ENCODE results near the gene ZYG11B. TPM values are rescaled to one million over a fixed set of nuclear protein-coding genes. Genes with fewer than 3 reads are reported as not detected.
"Not testable (repeated sequence)": the region's sequence is repeated elsewhere in the genome, so short reads cannot be mapped to it uniquely, and the experiment has no call there.

The ZYG11B gene
- total RNA-seq, 2 experiments from 2014 or later = 10.8 to 11.1 TPM

DNA sequence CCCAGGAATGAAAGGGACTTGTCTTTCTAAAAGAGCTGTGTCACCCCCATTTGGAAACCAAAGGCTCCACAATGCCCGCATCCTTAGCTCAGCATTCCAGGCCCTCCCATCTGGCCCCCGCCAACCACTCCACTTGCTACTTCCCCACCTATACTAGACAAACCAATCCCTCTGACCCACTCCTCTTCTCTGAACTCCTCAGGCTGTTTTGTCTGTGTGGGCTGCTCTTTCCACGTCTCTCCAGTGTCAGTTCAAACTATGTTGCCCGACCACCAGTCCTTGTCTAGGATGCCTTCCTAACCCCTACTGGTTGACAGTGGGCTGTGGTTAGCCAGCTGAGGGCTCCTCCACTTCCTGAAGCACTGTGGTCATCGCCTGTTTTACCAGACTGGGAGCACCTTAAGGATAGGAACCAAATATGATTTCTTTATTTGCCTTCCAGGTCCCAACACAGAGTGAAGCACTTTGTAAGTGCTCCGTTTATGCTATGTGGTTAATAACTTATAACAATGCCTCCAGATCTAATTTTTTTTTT lies 20.1 kb upstream of the ZYG11B start:
- CTCF ChIA-PET = no interaction called here
- POLR2A ChIA-PET = no interaction called here

DNA sequence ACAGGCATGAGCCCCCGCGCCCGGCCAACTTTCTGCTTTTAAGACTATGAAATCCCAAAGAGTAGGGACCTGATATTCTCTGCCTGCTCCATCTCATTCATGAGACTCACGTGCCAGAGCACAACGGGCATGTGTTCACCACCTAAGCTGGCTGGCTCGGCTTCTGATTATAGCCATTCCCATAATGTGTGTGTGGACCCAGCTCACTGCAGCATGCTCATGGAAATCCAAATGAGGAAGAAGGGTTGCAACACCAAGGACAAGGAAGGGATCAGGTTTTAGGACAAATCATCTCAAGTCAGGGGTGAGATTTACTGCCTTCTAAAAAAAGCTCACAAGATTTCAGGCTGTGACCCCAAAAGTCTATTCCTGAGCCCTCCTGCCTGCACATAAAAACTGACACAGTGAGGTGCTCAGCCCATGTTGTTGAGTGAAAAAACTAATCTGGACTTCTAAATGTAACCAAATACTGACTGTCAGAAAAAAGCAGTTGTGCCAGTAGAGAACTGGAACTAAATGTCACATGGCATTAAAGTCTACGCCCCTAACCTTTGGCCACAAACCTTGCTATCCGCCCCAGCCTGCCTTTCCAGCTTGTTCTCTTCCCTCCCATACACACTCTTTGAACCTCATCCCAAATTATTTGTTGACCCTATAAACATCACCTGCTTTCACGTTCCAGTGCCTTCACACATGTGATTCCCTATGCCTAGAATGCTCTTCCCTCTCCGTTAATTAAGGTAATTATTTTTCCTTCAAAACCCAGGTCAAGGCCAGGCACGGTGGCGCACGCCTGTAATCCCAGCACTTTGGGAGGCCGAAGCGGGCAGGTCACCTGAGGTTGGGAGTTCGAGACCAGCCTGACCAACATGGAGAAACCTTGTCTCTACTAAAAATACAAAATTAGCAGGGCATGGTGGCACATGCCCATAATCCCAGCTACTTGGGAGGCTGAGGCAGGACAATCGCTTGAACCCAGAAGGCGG lies 19.0 kb upstream of the ZYG11B start:
- ChIA-PET CTCF (no interaction called here), POLR2A (no interaction called here)

DNA sequence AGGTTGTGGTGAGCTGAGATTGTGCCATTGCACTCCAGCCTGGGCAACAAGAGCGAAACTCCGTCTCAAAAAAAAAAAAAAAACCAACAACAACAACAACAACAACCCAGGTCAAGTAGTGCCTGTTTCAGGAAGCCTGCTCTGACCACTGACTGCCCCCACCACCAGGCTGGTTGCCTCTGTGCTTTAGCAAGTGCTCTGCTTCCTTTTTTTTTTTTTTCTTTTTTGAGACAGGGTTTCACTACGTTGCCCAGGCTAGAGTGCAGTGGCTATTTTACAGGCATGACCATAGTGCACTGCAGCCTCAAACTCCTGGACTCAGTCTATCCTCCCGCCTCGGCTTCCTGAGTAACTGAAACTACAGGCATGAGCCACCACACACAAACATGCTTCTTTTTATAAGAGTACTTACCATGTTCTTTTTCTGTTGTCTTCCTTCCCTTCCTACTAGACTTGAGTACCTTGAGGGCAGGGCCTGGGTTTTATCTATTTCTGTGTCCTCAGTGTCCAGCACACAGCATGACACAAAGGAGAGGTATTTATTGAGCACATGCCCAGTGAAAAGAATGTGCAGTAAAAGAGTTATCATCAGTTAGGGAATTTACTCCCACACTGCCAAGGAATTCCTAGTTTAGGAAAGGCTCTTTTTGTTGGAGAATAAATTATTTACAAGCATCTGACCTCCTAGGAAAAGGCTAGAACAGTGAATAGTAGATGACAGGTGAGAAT lies 18.2 kb upstream of the ZYG11B start:
- ChIA-PET POLR2A (no interaction called here), CTCF (no interaction called here)

DNA sequence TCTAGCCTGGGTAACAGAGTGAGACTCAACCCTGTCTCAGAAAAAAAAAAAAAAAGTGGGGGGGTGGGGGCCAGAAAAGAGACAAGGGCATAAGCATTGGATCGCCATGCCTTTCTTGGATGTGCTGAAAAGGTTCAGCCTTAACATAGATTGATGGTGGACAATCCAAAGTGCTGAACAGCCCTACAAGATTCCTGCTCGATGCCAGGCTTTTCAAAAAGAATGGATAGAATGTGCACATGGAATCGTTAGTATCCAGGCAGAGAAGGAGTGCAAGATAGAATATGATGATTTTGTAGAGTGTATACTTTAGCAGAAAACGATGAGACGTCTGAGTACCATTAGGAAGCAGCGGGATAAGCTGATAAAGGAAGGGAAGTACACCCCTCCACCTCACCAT lies 17.2 kb upstream of the ZYG11B start:
- POLR2A ChIA-PET = no interaction called here
- CTCF ChIA-PET = no interaction called here

DNA sequence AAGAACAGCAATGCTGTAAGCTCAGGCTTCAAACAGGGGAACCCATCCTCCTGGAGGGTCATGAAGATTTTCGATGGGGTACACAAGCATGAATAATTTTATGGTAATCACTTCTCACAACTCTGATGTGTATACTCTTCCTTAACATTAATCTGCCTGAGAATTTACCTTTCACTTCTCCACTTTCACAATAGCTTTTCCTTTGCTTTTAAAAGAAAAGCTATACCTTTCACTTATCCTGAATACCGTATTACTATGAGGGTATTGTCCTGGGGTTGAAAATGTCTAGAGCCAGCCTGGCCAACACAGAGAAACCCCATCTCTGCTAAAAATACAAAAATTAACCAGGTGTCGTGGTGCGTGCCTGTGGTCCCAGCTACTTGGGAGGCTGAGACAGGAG lies 12.7 kb upstream of the ZYG11B start:
- CTCF ChIA-PET = no interaction called here
- POLR2A ChIA-PET = no interaction called here

DNA sequence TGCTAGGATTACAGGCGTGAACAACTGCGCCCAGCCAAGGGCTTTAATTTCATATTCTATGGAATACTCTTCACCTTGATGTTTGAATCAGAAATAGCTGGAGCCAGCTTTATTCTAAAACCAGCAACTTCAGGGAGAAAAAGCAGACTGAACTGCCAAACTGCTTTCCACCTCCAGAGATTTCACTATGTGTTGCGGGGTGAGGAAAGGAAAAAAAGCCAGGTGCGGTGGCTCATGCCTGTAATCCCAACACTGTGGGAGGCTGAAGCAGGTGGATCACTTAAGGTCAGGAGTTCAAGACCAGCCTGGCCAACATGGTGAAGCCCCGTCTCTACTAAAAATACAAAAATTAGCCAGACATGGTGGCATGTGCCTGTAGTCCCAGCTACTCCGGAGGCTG lies 11.0 kb upstream of the ZYG11B start:
- POLR2A ChIA-PET = not testable (repeated sequence)
- CTCF ChIA-PET = interaction anchor here (0.6 kb wide), 1 partner anchor 93 kb away, joined by 3 read pairs; no protein-coding TSS in a partner anchor

DNA sequence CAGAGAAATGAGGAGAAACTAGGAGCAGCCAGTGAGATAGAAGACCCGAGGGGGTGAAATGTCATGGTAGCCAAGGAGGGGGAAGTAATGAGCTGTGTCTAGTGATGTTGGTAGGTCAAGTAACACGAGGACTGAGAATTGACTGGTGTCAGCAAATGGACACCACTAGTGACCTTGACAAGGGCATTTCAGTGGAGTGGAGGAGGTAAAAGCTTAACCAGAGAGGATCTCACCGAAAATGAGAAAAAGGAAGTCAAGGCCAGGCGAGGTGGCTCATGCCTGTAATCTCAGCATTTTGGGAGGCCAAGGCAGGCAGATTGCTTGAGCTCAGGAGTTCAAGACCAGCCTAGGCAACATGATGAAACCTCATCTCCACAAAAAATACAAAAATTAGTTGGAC lies 3.0 kb upstream of the ZYG11B start:
- ChIA-PET POLR2A (no interaction called here), CTCF (no interaction called here)

DNA sequence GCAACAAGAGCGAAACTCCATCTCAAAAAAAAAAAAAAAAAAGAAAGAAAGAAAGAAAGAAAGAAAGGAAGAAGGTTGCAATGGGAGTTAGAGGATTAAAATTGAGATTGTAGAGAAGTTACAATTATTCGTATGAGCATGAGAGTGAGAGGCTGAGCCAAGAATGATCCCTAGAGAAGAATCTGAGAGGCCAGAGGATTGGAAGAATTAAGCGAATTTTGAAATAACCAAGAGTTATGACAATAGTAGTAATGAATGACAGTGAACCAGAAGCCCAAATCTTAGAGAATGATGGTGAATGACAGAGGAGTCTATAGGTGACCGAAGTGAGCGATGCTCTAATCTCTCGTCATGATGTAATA lies 369 bp upstream of the ZYG11B start:
- ChIA-PET CTCF (interaction anchor here (1.2 to 1.3 kb wide), 2 partner anchors 22 kb away, joined by 3 to 4 read pairs; no protein-coding TSS in a partner anchor), POLR2A (interaction anchor here (0.6 to 1.1 kb wide), 5 partner anchors 22 to 447 kb away, joined by 3 to 5 read pairs (median 3); no protein-coding TSS in a partner anchor)

DNA sequence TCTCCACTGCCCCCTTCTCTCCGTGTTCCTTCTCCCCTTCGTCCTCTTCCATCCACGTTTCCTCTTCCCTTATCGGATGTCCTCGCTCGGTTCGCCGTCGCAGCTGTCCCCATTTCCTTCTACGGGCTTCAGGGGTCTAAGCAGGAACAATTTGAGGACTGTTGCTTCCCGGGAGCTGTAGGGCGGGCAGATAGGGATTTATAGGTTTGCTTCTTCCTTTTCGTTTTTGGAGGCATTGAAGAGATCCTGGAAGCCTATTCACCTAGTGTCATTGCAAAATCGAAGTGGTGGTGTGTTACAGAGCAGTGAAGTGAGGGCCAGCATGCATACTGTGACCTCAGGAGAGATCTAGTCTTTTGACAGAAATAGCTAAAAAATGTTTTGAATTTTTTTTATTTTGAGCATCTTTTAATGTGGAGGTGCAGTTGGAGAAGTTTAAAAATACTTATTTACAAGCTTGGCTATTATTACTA lies 897 bp downstream of the ZYG11B start:
- ChIA-PET CTCF (interaction anchor here (0.7 to 1.3 kb wide), 3 partner anchors 21 to 73 kb away, joined by 3 read pairs; no protein-coding TSS in a partner anchor), POLR2A (interaction anchor here (0.7 to 1.0 kb wide), 3 partner anchors 24 to 174 kb away, joined by 3 to 4 read pairs (median 3); partner anchors contain the start of gene TUT4)

DNA sequence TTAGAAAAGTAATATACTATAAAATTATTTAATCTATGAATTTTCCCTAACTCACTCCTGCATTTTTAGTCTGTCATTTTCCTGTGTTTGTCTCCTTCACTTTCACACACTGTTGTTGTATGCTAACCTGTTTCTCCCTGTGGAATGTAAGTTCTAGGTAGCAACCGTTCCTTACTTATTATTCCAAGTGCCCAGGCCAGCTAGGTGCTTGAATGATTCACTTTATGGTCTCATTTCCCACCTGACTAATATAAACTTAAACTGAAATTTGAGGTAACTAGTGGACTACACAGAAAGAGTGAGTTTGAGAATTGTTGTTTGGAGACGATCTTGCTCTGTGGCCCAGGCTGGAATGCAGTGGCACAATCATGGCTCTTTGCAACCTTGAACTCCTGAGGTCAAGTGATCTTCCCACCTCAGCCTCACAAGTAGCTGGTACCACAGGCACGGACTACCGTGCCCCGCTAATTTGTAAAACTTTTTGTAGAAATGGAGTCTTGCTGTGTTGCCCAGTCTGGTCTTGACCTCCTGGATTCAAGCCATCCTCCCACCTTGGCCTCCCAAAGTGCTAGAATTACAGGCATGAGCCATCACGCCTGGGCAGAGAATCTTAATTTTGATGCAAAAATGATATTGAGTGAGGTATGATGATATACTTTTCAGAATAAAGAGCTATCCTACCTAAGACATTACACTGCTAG lies 1.9 kb downstream of the ZYG11B start:
- CTCF ChIA-PET = interaction anchor here (0.7 to 0.8 kb wide), 2 partner anchors 15 to 31 kb away, joined by 3 to 4 read pairs; no protein-coding TSS in a partner anchor

DNA sequence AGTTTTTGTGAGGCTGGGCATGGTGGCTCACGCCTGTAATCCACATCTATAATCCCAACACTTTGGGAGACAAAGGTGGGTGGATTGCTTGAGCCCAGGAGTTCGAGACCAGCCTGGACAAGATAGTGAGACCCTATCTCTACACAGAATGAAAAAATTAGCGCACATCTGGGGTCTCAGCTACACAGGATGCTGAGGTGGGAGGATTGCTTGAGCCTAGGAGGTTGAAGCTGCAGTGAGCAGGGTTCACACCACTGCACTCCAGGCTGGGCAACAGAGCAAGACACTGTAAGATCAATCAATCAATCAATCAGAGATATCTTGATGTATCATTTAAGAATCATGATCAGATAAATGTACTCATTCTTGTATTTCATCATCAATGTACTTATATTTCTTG lies 7.1 kb downstream of the ZYG11B start:
- ChIA-PET POLR2A (no interaction called here), CTCF (no interaction called here)

More for the DNA sequence above, 1.9 kb downstream of the ZYG11B start:
- POLR2A ChIA-PET = interaction anchor here (0.7 kb wide), 1 partner anchor 33 kb away, joined by 6 read pairs; no protein-coding TSS in a partner anchor

DNA sequence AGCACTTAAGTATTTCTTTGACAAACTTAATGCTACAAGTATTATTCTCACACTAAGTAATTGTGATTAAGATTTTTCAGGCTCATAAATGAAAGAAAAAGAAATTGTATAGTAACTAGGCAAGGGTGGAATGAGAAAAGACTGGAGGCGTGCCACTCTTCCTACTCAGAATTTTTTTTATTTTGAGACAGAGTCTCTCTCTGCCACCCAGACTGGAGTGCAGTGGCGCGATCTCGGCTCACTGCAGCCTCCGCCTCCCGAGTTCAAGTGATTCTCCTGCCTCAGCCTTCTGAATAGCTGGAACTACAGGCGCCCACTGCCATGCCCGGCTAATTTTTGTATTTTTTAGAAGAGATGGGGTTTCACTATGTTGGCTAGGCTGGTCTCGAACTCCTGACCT lies 9.1 kb downstream of the ZYG11B start:
- CTCF ChIA-PET, POLR2A ChIA-PET: not testable (repeated sequence)

DNA sequence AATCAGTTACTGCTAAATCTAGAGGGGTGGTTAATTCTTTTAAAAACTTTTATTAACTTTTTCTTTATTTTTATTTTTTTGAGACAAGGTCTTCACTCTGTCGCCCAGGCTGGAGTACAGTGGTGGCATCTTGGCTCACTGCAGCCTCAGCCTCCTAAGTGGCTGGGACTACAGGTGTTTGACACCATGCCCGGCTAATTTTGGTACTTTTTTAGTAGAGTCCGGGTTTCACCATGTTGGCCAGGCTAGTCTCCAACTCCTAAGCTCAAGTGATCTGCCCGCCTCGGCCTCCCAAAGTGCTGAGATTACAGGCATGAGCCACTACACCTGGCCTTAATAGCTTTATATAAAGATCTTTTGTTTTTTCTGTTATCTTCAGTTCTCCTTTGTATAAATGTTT lies 11.9 kb downstream of the ZYG11B start:
- POLR2A ChIA-PET = no interaction called here
- CTCF ChIA-PET = no interaction called here

DNA sequence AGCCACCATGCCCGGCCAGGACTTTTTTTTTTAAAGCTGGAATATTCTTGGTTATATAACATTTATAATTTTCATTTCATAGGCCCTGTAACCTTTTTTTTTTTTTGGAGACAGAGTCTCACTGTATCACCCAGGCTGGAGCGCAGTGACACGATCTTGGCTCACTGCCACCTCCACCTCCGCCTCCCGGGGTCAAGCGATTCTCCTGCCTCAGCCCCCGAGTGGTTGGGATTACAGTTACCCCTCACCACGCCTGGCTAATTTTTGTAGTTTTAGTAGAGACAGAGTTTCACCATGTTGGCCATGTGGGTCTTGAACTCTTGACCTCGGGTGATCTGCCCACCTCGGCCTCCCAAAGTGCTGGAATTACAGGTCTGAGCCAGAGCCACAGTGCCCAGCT lies 12.6 kb downstream of the ZYG11B start:
- ChIA-PET POLR2A (interaction anchor here (0.5 kb wide), 1 partner anchor 223 kb away, joined by 4 read pairs; no protein-coding TSS in a partner anchor), CTCF (no interaction called here)

DNA sequence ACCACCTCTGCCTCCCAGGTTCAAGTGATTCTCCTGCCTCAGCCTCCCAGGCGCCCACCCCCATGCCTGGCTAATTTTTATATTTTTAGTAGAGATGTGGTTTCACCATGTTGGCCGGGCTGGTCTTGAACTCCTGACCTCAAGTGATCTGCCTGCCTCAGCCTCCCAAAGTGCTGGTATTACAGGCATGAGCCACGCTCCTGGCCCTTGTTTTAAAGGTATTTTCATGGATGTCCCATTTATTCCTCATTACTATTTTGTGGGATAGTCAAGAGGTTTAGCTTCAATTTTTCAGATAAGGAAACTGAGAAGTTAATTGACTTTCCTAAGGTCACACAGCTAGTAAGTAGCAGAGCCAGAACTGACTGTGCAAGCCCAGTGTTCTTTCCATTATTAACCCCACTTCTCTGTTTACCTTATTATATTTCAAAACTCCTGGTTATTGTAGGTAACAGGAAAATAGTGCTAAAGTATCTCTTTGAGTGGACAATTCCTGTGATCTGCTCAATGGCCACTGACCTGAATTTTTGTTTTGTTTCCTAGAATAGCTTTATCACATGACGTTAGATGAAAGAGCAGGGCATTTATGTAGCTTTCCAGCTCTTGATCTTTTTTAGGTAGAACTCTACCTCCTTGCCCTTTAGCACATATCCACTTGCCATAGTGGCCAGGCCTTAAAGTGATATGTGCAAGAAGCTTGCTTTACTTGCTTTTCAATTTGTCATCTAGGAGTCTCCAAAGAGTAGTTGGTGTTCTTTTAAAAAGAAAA lies 13.6 kb downstream of the ZYG11B start:
- ChIA-PET CTCF (interaction anchor here (1.1 kb wide), 1 partner anchor 11 kb away, joined by 5 read pairs; no protein-coding TSS in a partner anchor), POLR2A (no interaction called here)

DNA sequence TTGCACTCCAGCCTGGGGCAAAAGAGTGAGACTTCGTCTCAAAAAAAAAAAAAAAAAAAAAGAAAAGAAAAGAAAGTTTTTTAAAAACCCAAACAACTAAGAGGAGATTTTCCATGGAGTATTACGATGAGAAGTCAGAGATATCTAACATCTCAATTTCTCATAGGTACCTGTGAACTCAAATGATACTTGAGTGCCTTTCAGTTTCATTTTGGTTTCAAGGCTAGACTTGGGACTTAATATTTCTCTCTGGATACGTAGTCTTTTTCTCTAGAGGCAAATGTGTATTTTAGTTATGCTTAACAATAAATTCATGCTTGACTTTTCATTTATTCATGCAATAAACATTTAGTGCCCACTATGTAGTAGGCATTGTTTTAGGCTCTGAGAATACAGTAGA lies 15.0 kb downstream of the ZYG11B start:
- POLR2A ChIA-PET = no interaction called here
- CTCF ChIA-PET = no interaction called here

DNA sequence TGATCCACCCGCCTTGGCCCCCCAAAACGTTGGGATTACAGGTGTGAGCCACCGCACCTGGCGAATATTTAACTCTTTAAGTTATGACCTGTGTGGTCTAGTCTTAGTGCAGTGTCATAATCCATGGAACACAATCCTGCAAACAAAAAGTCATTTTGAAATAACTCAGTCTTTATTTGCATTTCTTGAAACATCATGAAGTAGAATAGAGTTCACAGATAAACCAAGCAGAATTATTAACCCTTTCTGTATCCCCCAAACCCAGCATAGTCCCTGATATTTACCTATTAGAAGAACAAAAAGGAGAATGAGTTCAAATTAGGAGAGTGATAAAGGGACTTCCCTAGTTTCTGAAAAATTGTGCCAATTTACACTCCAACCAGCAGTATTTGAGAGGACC lies 19.9 kb downstream of the ZYG11B start:
- ChIA-PET CTCF (no interaction called here), POLR2A (no interaction called here)

DNA sequence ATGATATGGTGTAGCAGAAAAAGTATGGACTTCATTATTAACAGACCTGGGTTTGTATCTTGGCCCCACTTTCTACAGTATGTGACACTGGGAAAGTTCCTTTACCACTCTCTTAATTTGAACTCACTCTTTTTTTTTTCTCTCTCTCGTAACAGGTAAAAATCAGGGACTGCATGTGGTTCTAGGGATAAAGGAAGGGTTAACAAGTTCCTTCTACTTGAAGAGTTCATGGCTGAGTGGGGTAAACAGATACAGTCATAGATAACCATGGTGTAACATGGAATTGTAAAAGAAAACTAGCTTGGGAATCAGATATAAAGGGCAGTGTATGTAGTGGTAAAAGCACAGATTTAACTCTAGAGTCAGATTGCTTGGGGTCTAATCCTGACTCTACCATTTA lies 21.2 kb downstream of the ZYG11B start:
- POLR2A ChIA-PET = no interaction called here
- CTCF ChIA-PET = interaction anchor here (0.9 to 1.9 kb wide), 2 partner anchors 21 to 48 kb away, joined by 3 to 7 read pairs; partner anchors contain the start of genes COA7 and ZYG11B

DNA sequence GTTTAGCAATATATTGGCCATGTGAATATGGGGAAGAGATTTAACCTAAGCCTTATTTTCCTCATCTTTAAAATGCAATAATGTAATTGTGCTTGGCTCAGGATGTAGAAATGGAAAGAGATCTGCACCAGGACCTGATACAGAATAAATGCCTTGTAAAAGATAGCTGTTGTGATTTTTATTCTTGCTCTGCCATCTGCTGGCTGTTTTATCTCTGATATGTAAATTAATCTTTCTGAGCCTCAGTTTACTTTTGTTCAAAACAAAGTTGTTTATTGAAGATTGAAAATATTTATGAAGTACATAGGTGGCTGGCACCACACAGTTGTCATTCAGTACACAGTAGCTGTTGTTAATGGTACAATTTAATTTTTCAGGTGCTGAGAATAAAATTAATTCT lies 21.9 kb downstream of the ZYG11B start:
- ChIA-PET CTCF (interaction anchor here (0.9 to 1.9 kb wide), 2 partner anchors 22 to 49 kb away, joined by 3 to 7 read pairs; partner anchors contain the start of genes COA7 and ZYG11B), POLR2A (no interaction called here)
